Endodermal cell (in vitro differentiated cells): ENCODE data around the gene SYNPO2. TPM values are rescaled to one million over a fixed set of nuclear protein-coding genes. Genes with fewer than 3 reads are reported as not detected.

Experiments
- DNase-seq: peaks from one replicate; pipeline ENCODE4 v3.0.0-alpha.2; 2017
- H3K27ac ChIP-seq: 2 replicates; pipeline ENCODE4 v1.5.1; 2013; ENCODE audit warnings: mild to moderate bottlenecking, low read depth, low read length, moderate library complexity
- H3K27me3 ChIP-seq: 2 replicates; pipeline ENCODE4 v1.6.1; 2013; ENCODE audit warnings: mild to moderate bottlenecking, low read length, moderate library complexity; ENCODE audit not compliant: insufficient read depth, control insufficient read depth, poor library complexity, severe bottlenecking
- H3K36me3 ChIP-seq: 2 replicates; pipeline ENCODE4 v1.7.0; 2013; ENCODE audit warnings: mild to moderate bottlenecking, low read length, moderate library complexity; ENCODE audit not compliant: control insufficient read depth, insufficient read depth
- H3K4me1 ChIP-seq: one replicate; pipeline ENCODE4 v1.7.0; 2013; ENCODE audit warnings: low read length; ENCODE audit not compliant: control insufficient read depth, insufficient read depth
- H3K4me3 ChIP-seq: 2 replicates; pipeline ENCODE4 v1.5.1; 2013; ENCODE audit warnings: mild to moderate bottlenecking, low read length, moderate library complexity
- H3K9ac ChIP-seq: 2 replicates; pipeline ENCODE4 v1.6.1; 2013; ENCODE audit warnings: mild to moderate bottlenecking, low read length, moderate library complexity; ENCODE audit not compliant: poor library complexity, severe bottlenecking; ENCODE audit errors: extremely low read depth
- H3K9me3 ChIP-seq: 2 replicates; pipeline ENCODE4 v1.6.1; 2013; ENCODE audit warnings: mild to moderate bottlenecking, low read length, moderate library complexity; ENCODE audit not compliant: control insufficient read depth
- H3K27ac Mint-ChIP-seq: 2 replicates; pipeline ENCODE4 v1.8.0; 2020; ENCODE audit warnings: mixed read lengths
- H3K27me3 Mint-ChIP-seq: 2 replicates; pipeline ENCODE4 v1.8.0; 2021; ENCODE audit warnings: mild to moderate bottlenecking, mixed read lengths; ENCODE audit not compliant: insufficient read depth
- H3K36me3 Mint-ChIP-seq: 2 replicates; pipeline ENCODE4 v1.8.0; 2020; ENCODE audit warnings: low read depth, mixed read lengths
- H3K4me1 Mint-ChIP-seq: 2 replicates; pipeline ENCODE4 v1.8.0; 2020; ENCODE audit warnings: mixed read lengths
- H3K4me3 Mint-ChIP-seq: 2 replicates; pipeline ENCODE4 v1.8.0; 2020; ENCODE audit warnings: mild to moderate bottlenecking, moderate library complexity, mixed read lengths
- H3K9me3 Mint-ChIP-seq: 2 replicates; pipeline ENCODE4 v1.8.0; 2020; ENCODE audit warnings: mild to moderate bottlenecking, mixed read lengths
- CTCF ChIP-seq: fragments of 200-600 bp; sonication (generic); conservative IDR thresholded peaks from 2 replicates; pipeline ENCODE4 v1.5.0; 2021; ENCODE audit warnings: antibody characterized with exemption, mild to moderate bottlenecking
- WGBS, 2 experiments: methylation state at CpG; one replicate each; pipeline versions ENCODE4 v1.1.5 to v1.1.7; 2013; ENCODE audit warnings: missing lambda C conversion rate in 2 of 2, mixed read lengths in 1 of 2; ENCODE audit not compliant: insufficient coverage in 1 of 2, insufficient read length in 1 of 2; 5-methylcytosine and 5-hydroxymethylcytosine counted together
- total RNA-seq, 2 donors: library from RNA; stranded (reverse); fragmentation: NEBNext Ultra II Directional in 1 of 2; extraction: Animal tissue kit (Norgen Biotek cat#: 25700) in 1 of 2; gene quantifications; 2 replicates in 1 of 2; 3 replicates in 1 of 2; pipeline ENCODE4 v1.2.1, GENCODE V29; 2021

SYNPO2 gene
- total RNA-seq, 2 donors from 2014 or later = 0.09 to 0.37 TPM

- Mint-ChIP-seq H3K27ac (no peak overlapping the region), H3K4me1 (no peaks in the 10 kb centered on the region), H3K36me3 (no peaks in the 10 kb centered on the region), H3K27me3 (no peaks in the 10 kb centered on the region), H3K4me3 (no peak overlapping the region), H3K9me3 (no peaks in the 10 kb centered on the region)
- H3K36me3 ChIP-seq = no peaks in the 10 kb centered on the region
- TF ChIP-seq CTCF = no peak
- 89 to 91% methylated on average over 5 of the region's 5 CpGs for WGBS, 2 experiments
- no peak overlapping the region for H3K4me3 ChIP-seq
- no peaks in the 10 kb centered on the region for H3K27me3 ChIP-seq
- no peak overlapping the region for H3K27ac ChIP-seq
- H3K9ac ChIP-seq = no peak overlapping the region
- H3K4me1 ChIP-seq = no peaks in the 10 kb centered on the region
- no peak for DNase-seq
- no peaks in the 10 kb centered on the region for H3K9me3 ChIP-seq
Observed at GRCh38 chr4:118991686-118992085, 103.0 kb downstream of the SYNPO2 start.

GRCh38 chr4:118992149-118992548, 103.5 kb downstream of the SYNPO2 start:
- 85% methylated on average over 1 of the region's 1 CpG; no CpG with 5 or more reads in 1 of the 2 experiments for WGBS, 2 experiments
- Mint-ChIP-seq H3K9me3 (no peaks in the 10 kb centered on the region), H3K4me3 (no peak overlapping the region), H3K4me1 (no peaks in the 10 kb centered on the region), H3K27me3 (no peaks in the 10 kb centered on the region), H3K36me3 (no peaks in the 10 kb centered on the region), H3K27ac (no peak overlapping the region)
- no peaks in the 10 kb centered on the region for H3K27me3 ChIP-seq
- H3K36me3 ChIP-seq = no peaks in the 10 kb centered on the region
- H3K9ac ChIP-seq = no peak overlapping the region
- H3K9me3 ChIP-seq = no peaks in the 10 kb centered on the region
- H3K4me3 ChIP-seq = no peak overlapping the region
- DNase-seq = no peak
- no peak for TF ChIP-seq CTCF
- no peaks in the 10 kb centered on the region for H3K4me1 ChIP-seq
- H3K27ac ChIP-seq = no peak overlapping the region

GRCh38 chr4:118993333-118993732, 104.7 kb downstream of the SYNPO2 start:
- Histone ChIP-seq H3K36me3 (no peaks in the 10 kb centered on the region), H3K9ac (no peak overlapping the region), H3K4me3 (no peak overlapping the region), H3K27me3 (no peaks in the 10 kb centered on the region), H3K4me1 (no peaks in the 10 kb centered on the region), H3K27ac (no peak overlapping the region), H3K9me3 (no peaks in the 10 kb centered on the region)
- Mint-ChIP-seq H3K27me3 (no peaks in the 10 kb centered on the region), H3K36me3 (no peaks in the 10 kb centered on the region), H3K9me3 (no peaks in the 10 kb centered on the region), H3K4me1 (no peaks in the 10 kb centered on the region), H3K4me3 (no peak overlapping the region), H3K27ac (no peak overlapping the region)
- 96% methylated on average over 2 of the region's 2 CpGs; no CpG with 5 or more reads in 1 of the 2 experiments for WGBS, 2 experiments
- no peak for DNase-seq
- TF ChIP-seq CTCF = no peak
